DMS114 treated with DMSO at 0.1 percent for 48 hours (cell line): Measurements from ENCODE around the gene COG1.
"Not testable (repeated sequence)": the region's sequence is repeated elsewhere in the genome, so short reads cannot be mapped to it uniquely, and the experiment has no call there.

Experiments used
- DNase-seq: peaks from one replicate; lab custom pipeline; 2025; ENCODE audit not compliant: unreplicated experiment; lab: John Stamatoyannopoulos, UW

The COG1 gene

GRCh38 chr17:73192894-73193701 lies at the start of gene COG1:
Gene COG1, plus strand, starts transcription at chr17:73193055. Its CDS starts 15 bp downstream, at chr17:73193070.
- peak; percentile 58 for DNase-seq

DNA sequence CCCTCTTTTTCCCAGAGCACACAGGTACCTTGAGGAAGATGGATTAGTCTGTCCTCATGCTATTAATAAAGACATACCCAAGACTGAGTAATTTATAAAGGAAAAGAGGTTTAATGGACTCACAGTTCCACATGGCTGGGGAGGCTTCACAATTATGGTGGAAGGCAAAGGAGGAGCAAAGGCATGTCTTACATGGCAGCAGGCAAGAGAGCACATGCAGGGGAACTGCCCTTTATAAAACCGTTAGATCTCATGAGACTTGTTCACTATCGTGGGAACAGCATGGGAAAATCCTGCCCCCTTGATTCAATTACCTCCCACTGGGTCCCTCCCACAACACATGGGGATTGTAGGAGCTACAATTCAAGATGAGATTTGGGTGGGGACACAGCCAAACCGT lies 48.6 kb upstream of the COG1 start:
- not testable (repeated sequence) for DNase-seq

- no peak for DNase-seq
These were observed 47.2 kb upstream of the COG1 start for GRCh38 chr17:73145641-73146040.

DNA sequence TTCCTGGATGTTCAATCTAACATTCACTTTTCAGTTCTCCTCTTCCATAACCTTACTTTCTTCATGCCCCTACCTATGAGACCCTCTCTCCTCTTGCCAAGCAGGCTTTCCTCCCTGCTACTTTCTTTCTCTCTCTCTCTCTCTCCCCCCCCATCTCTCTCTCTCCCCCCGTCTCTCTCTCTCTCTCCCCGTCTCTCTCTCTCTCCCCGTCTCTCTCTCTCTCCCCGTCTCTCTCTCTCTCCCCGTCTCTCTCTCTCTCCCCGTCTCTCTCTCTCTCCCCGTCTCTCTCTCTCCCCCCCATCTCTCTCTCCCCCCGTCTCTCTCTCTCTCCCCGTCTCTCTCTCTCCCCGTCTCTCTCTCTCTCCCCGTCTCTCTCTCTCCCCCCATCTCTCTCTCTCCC lies 45.1 kb upstream of the COG1 start:
- not testable (repeated sequence) for DNase-seq

DNA sequence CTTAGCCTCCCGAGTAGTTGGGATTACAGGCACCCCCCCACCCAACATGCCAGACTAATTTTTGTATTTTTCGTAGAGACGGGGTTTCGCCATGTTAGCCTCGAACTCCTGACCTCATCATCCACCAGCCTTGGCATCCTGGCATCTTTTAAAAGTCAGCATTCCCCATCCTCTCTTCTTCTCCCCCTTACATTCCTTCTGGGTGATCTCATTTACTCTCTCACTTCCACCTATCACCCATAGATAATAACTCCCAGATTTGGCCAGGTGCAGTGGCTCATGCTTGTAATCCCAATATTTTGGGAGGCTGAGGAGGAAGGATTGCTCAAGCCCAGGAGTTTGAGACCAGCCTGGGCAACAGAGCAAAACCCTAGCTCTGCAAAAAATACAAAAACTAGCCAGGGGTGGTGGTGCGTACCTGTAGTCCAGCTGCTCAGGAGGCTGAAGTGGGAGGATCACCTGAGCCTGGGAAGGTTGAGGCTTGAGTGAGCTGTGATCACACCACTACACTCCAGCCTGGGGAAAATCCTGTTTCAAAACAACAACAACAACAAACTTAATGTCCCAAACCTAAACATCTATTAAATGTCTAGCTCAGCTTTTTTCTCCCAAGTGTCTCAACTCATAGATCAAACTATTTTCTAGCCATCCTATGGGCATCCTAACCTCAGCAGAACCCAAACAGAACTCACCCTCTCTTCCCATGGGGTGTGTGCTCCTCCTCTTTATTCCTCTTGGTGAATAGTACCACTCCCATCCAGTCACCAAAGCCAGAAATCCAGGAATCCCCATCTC lies 44.1 kb upstream of the COG1 start:
- no peak for DNase-seq

- not testable (repeated sequence) for DNase-seq
These were observed 42.1 kb upstream of the COG1 start for GRCh38 chr17:73150622-73151300.

DNA sequence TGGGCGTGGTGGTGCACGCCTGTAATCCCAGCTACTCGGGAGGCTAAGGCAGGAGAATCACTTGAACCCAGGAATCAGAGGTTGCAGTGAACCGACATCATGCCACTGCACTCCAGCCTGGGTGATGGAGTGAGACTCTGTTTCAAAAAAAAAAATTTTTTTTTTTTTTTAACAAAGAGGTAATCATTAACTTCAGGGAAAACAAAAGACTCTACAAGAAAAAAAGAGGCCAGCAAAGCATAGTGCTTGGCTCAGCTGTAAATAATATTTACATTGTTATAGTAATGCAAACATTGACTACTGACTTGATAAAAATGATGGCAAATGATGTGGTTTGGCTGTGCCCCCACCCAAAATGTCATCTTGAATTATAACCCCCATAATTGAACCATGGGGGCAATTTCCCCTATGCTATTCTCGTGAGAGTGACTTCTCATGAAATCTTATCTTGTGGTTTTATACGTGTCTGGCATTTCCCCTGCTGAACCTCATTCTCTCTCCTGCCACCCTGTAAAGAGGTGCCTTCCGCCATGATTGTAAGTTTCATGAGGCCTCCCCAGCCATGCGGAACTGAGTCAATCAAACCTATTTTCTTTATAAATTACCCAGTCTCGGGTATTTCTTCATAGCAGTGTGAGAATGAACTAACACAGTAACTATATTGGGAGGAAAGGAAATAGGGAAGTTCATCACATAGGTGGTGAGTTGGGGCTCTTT lies 40.8 kb upstream of the COG1 start:
- no peak for DNase-seq

DNA sequence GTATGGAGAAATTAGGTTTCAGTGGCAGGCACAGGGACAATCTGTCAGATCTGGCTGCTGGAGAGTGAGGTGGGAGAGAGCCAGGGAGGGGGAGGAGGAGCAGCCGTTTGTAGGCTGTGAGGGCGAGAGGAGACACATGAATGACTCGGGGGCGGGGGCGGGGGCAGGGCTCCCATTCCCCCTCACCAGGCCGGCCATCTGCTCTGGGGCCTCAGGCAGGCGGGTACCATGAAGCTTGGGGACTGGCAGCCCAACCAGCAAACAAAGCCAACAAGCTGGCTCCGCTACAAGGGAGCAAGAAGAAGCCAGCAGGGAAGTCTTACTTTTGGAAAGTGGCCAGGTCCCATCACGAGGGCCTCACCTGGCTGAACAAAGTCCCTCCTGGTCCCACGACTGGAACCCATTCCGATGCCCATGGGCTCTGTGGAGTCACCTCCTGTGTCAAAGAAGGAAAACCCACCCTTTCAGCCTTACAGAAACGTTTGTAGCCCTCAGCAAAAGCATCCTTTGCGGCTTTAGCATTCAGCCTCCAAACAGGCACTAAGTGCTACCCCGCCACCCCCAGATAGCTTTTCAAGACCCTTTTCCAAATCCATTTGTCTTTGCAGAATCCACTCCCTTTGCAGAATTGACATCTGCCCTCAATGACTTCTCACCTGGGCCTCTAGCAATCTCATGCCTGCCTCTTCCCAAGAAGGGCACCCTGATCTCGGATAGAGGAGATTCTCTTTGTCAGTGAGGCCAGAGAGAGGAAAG lies 37.3 kb upstream of the COG1 start:
- DNase-seq = no peak

- peak; percentile 17 for DNase-seq
These were observed 36.6 kb upstream of the COG1 start for GRCh38 chr17:73156166-73156840.

- DNase-seq = no peak
These were observed 35.9 kb upstream of the COG1 start for GRCh38 chr17:73156887-73157520.

DNA sequence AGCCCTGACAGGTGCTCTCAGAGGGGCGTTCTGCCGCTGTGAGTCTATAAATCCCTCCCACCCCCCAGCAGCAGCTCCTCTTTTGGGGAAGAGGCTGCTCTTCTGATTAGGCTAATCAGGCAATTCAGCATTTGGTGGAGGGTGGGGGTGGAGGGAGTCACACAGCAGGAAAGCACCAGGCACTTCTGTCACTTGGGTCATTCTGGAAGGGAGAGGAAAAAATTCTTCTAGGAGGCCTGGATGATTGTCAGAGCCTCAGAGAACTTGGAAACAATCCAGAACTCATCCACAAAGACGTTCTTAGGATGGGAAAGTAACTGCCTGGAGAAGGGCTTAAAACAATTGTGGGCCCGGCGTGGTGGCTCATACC lies 35.3 kb upstream of the COG1 start:
- DNase-seq = no peak

DNA sequence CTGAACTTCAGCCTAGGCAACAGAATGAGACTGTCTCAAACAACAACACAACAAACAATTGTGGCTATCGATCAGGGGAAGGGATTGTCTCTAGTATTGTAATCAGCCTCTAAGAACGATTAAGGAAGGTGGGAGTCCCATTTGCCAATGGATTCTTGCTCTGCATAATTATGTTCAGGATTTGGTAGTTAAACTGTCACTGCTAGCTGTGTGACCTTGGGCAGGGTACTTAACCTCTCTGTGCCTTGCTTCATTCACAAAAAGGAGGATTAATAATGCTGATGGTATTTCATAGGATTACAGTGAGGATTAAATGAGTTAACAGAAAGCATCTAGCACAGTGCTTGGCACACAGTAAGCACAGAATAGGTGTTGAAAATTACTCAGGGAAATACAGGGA lies 34.7 kb upstream of the COG1 start:
- no peak for DNase-seq

GRCh38 chr17:73160980-73161630 lies 31.8 kb upstream of the COG1 start:
- no peak for DNase-seq

- DNase-seq = no peak
These were observed 29.8 kb upstream of the COG1 start for GRCh38 chr17:73163043-73163442.

GRCh38 chr17:73165616-73166404 lies 27.0 kb upstream of the COG1 start:
- no peak for DNase-seq

DNA sequence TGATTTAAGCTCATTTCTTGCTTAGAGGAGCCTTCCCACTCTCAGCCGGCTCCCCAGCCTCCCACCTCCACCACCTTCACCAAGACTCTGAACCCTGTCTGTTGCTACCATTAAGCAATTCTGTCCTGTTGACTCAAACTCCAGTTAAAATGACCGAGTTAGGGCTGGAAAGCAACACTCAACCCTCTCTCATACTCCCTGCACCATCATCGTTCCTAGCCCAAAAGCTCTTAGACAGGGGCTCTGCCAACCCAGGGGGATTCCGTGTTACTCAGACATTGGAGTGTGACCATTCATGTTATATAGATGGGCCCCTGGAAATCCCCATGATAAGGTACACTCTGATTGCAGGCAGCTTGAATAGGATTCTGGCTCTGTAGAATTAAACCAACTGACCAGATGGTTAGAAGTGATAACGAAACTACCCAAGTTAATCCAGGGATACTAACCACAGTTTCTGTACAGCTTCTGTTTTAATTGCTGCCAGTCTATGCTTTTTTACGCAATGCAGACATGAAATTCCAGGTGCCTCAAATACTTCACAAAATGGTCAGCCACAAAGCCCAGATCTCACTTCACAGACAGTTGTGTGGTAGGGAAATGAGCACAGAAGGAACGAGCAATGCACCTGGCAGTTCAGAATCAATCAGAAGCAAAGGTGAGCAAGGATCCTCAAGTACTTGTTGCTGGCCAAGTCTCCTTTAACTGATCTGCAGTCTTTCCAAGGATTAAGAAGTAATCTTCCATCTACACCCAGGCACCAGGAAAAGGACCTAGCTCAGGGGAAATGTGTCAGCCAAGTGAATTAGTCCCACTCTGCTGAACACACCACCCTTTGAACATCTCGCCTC lies 25.9 kb upstream of the COG1 start:
- DNase-seq = no peak

GRCh38 chr17:73168667-73169066 lies 24.2 kb upstream of the COG1 start:
- no peak for DNase-seq
